Activated CD4-positive, alpha-beta T cell treated with anti-CD3 and anti-CD28 coated beads, Interleukin-10, Interleukin-2, amounts not matched to agents 100 ng/mL and 50 ng/mL, durations not matched to agents 16 hours and 8 hours (primary cell): ENCODE data around the gene AKAP6.

Experiments
- DNase-seq: peaks from one replicate; pipeline ENCODE4 v3.0.0-alpha.2; 2020

Gene AKAP6

GRCh38 chr14:32494609-32495434 is 165.7 kb downstream of the AKAP6 start:
- DNase-seq, result no peak

GRCh38 chr14:32495435-32495734 is 166.3 kb downstream of the AKAP6 start:
- DNase-seq, result no peak

GRCh38 chr14:32497248-32497647 is 168.2 kb downstream of the AKAP6 start:
- DNase-seq, result no peak

- no peak for DNase-seq
Observed at GRCh38 chr14:32507029-32507984, 178.2 kb downstream of the AKAP6 start.

GRCh38 chr14:32508281-32508680 is 179.2 kb downstream of the AKAP6 start:
- no peak for DNase-seq

- no peak for DNase-seq
Observed at GRCh38 chr14:32509632-32510187, 180.6 kb downstream of the AKAP6 start.

GRCh38 chr14:32510815-32511214 is 181.7 kb downstream of the AKAP6 start:
- no peak for DNase-seq

- DNase-seq, result no peak
Observed at GRCh38 chr14:32512348-32512747, 183.2 kb downstream of the AKAP6 start.

- no peak for DNase-seq
Observed at GRCh38 chr14:32512813-32513212, 183.7 kb downstream of the AKAP6 start.

GRCh38 chr14:32513571-32514009 is 184.5 kb downstream of the AKAP6 start:
- no peak for DNase-seq

- DNase-seq, result no peak
Observed at GRCh38 chr14:32514236-32514635, 185.1 kb downstream of the AKAP6 start.

GRCh38 chr14:32514681-32515080 is 185.6 kb downstream of the AKAP6 start:
- DNase-seq, result no peak

GRCh38 chr14:32524609-32525375 is 195.7 kb downstream of the AKAP6 start:
- no peak for DNase-seq

GRCh38 chr14:32525591-32525990 is 196.5 kb downstream of the AKAP6 start:
- DNase-seq, result no peak

GRCh38 chr14:32530800-32531199 is 201.7 kb downstream of the AKAP6 start:
- no peak for DNase-seq

- no peak for DNase-seq
Observed at GRCh38 chr14:32531942-32532515, 202.9 kb downstream of the AKAP6 start.

GRCh38 chr14:32534145-32534544 is 205.0 kb downstream of the AKAP6 start:
- no peak for DNase-seq

- DNase-seq, result no peak
Observed at GRCh38 chr14:32536175-32536574, 207.1 kb downstream of the AKAP6 start.

- DNase-seq, result no peak
Observed at GRCh38 chr14:32537166-32537565, 208.1 kb downstream of the AKAP6 start.

GRCh38 chr14:32542507-32542906 is 213.4 kb downstream of the AKAP6 start:
- DNase-seq, result no peak

- DNase-seq, result no peak
Observed at GRCh38 chr14:32545095-32545494, 216.0 kb downstream of the AKAP6 start.

- no peak for DNase-seq
Observed at GRCh38 chr14:32545506-32546210, 216.6 kb downstream of the AKAP6 start.
